Mesendoderm (in vitro differentiated cells): Measurements from ENCODE around the gene LYPLA2.
"Not testable (repeated sequence)": the region's sequence is repeated elsewhere in the genome, so short reads cannot be mapped to it uniquely, and the experiment has no call there.

Experiments
- DNase-seq: peaks from one replicate; pipeline ENCODE4 v3.0.0; 2013
- H2AK5ac ChIP-seq: 2 replicates; pipeline ENCODE4 v1.6.1; 2013; ENCODE audit warnings: low read length, inconsistent platforms
- H2BK120ac ChIP-seq: 2 replicates; pipeline ENCODE4 v1.6.1; 2013; ENCODE audit warnings: low read depth, mild to moderate bottlenecking, low read length, moderate library complexity, mixed read lengths
- H2BK15ac ChIP-seq: replicated peaks from 2 replicates; pipeline ENCODE4 v1.6.1; 2013; ENCODE audit warnings: low read depth, mild to moderate bottlenecking, moderate library complexity
- H2BK5ac ChIP-seq: 2 replicates; pipeline ENCODE4 v1.6.1; 2013; ENCODE audit warnings: low read length, inconsistent platforms
- H3K18ac ChIP-seq: 2 replicates; pipeline ENCODE4 v1.6.1; 2013; ENCODE audit warnings: mild to moderate bottlenecking, low read length, mixed read lengths
- H3K23ac ChIP-seq: one replicate; pipeline ENCODE4 v1.6.1; 2013; ENCODE audit warnings: low read length
- H3K27ac ChIP-seq: 2 replicates; pipeline ENCODE4 v1.5.1; 2013; ENCODE audit warnings: low read depth, mild to moderate bottlenecking, inconsistent platforms, low read length, moderate library complexity
- H3K27me3 ChIP-seq: 2 replicates; pipeline ENCODE4 v1.6.1; 2013; ENCODE audit warnings: low read length, control low read depth, mild to moderate bottlenecking, inconsistent platforms; ENCODE audit not compliant: insufficient read depth, poor library complexity
- H3K36me3 ChIP-seq: 2 replicates; pipeline ENCODE4 v1.6.1; 2013; ENCODE audit warnings: low read length, inconsistent platforms; ENCODE audit not compliant: control insufficient read depth, insufficient read depth
- H3K4ac ChIP-seq: one replicate; pipeline ENCODE4 v1.6.1; 2013; ENCODE audit warnings: low read depth, mild to moderate bottlenecking, low read length, moderate library complexity
- H3K4me1 ChIP-seq: 2 replicates; pipeline ENCODE4 v1.6.1; 2013; ENCODE audit warnings: low read depth, low read length, inconsistent platforms; ENCODE audit not compliant: control insufficient read depth
- H3K4me2 ChIP-seq: 2 replicates; pipeline ENCODE4 v1.6.1; 2013; ENCODE audit warnings: low read length
- H3K4me3 ChIP-seq: 2 replicates; pipeline ENCODE4 v1.5.1; 2013; ENCODE audit warnings: mild to moderate bottlenecking, low read length
- H3K56ac ChIP-seq: one replicate; pipeline ENCODE4 v1.6.1; 2013; ENCODE audit warnings: low read length
- H3K79me1 ChIP-seq: 2 replicates; pipeline ENCODE4 v1.6.1; 2013; ENCODE audit warnings: low read length, inconsistent platforms
- H3K79me2 ChIP-seq: 2 replicates; pipeline ENCODE4 v1.6.1; 2013; ENCODE audit warnings: mild to moderate bottlenecking, low read length; ENCODE audit not compliant: control insufficient read depth, insufficient read depth
- H3K9ac ChIP-seq: 2 replicates; pipeline ENCODE4 v1.6.1; 2013; ENCODE audit warnings: low read length, inconsistent platforms
- H4K5ac ChIP-seq: one replicate; pipeline ENCODE4 v1.6.1; 2013; ENCODE audit warnings: low read length
- H4K8ac ChIP-seq: one replicate; pipeline ENCODE4 v1.6.1; 2013; ENCODE audit warnings: low read depth, mild to moderate bottlenecking, control low read depth, low read length, moderate library complexity
- WGBS: extraction: QIAGEN DNeasy Blood & Tissue Kit; methylation state at CpG from one replicate; pipeline ENCODE4 v1.1.7; 2013; ENCODE audit warnings: low lambda C conversion rate, missing lambda C conversion rate; ENCODE audit not compliant: insufficient coverage; ENCODE audit errors: extremely low coverage; 5-methylcytosine and 5-hydroxymethylcytosine counted together

The LYPLA2 gene

GRCh38 chr1:23825762-23826522 lies 35.0 kb downstream of the LYPLA2 start:
- Histone ChIP-seq H2AK5ac (no peak overlapping the region), H3K79me2 (no peaks in the 10 kb centered on the region), H3K4me3 (no peak overlapping the region), H4K8ac (peak overlapping the region; percentile 68), H3K36me3 (no peaks in the 10 kb centered on the region), H3K27ac (no peak overlapping the region), H4K5ac (no peak overlapping the region), H3K79me1 (peaks cover 2% of the 10 kb centered on the region), H3K9ac (no peak overlapping the region), H3K56ac (peak overlapping the region; percentile 42), H2BK15ac (no peak overlapping the region), H3K4me1 (peaks cover 2% of the 10 kb centered on the region), H2BK5ac (no peak overlapping the region), H3K4ac (peak overlapping the region; percentile 27), H3K18ac (no peak overlapping the region), H2BK120ac (no peak overlapping the region), H3K4me2 (no peak overlapping the region), H3K23ac (no peak overlapping the region), H3K27me3 (no peaks in the 10 kb centered on the region)
- no peak for DNase-seq
- WGBS: no CpG with 5 or more reads among the region's 24 CpGs

DNA sequence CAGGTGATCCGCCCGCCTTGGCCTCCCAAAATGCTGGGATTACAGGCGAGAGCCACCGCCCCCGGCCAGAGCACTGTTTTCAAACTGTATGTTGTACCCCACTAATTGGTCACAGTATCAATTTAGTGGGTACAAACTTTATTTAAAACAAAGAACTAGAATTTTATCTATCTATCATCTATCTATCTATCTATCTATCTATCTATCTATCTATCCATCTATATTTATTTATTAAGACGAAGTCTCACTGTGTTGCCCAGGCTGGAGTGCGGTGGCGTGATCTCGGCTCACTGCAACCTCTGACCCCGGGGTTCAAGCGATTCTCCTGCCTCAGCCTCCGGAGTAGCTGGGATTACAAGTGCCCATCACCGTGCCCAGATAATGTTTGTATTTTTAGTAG lies 35.6 kb downstream of the LYPLA2 start:
- H2BK5ac ChIP-seq, H2BK120ac ChIP-seq, H3K9ac ChIP-seq, H3K4me2 ChIP-seq, H3K4me1 ChIP-seq, H3K27ac ChIP-seq, H3K18ac ChIP-seq, DNase-seq, H3K4me3 ChIP-seq, H3K79me1 ChIP-seq, H4K8ac ChIP-seq, H4K5ac ChIP-seq, H2AK5ac ChIP-seq, H3K56ac ChIP-seq, H3K27me3 ChIP-seq, H3K79me2 ChIP-seq, H3K23ac ChIP-seq, H3K36me3 ChIP-seq, H3K4ac ChIP-seq, H2BK15ac ChIP-seq: not testable (repeated sequence)
- WGBS: no CpG with 5 or more reads among the region's 13 CpGs

DNA sequence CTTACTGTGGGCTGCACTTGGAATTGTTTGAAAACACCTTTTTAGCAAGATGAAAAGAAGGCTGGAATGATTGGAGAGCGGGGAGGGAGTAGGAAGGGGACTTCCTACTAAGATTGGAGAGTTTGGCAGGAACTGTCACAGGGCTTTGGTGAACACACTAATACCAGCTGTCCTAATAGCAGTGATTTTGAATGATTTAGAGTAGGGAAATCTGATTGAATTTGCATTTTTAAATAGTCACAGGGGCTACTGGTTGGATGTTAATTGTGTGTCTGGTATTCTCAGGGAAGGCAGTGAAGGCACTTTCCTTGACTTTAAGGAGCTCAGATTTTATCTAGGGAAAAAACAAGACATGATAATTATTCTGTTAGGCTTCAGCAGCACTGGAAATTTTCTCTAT lies 36.8 kb downstream of the LYPLA2 start:
- no CpG with 5 or more reads among the region's 1 CpG for WGBS
- no peak overlapping the region for H3K18ac ChIP-seq
- H3K4ac ChIP-seq: no peak overlapping the region
- no peak overlapping the region for H2BK15ac ChIP-seq
- no peak overlapping the region for H3K56ac ChIP-seq
- H4K8ac ChIP-seq: no peak overlapping the region
- H3K27me3 ChIP-seq: no peaks in the 10 kb centered on the region
- no peak overlapping the region for H2AK5ac ChIP-seq
- H3K4me2 ChIP-seq: no peak overlapping the region
- no peak overlapping the region for H2BK120ac ChIP-seq
- H3K23ac ChIP-seq: no peak overlapping the region
- no peak overlapping the region for H3K4me3 ChIP-seq
- H4K5ac ChIP-seq: no peak overlapping the region
- peaks cover 2% of the 10 kb centered on the region for H3K79me1 ChIP-seq
- peaks cover 2% of the 10 kb centered on the region for H3K4me1 ChIP-seq
- no peak for DNase-seq
- no peaks in the 10 kb centered on the region for H3K79me2 ChIP-seq
- no peak overlapping the region for H2BK5ac ChIP-seq
- no peak overlapping the region for H3K9ac ChIP-seq
- no peaks in the 10 kb centered on the region for H3K36me3 ChIP-seq
- H3K27ac ChIP-seq: no peak overlapping the region

DNA sequence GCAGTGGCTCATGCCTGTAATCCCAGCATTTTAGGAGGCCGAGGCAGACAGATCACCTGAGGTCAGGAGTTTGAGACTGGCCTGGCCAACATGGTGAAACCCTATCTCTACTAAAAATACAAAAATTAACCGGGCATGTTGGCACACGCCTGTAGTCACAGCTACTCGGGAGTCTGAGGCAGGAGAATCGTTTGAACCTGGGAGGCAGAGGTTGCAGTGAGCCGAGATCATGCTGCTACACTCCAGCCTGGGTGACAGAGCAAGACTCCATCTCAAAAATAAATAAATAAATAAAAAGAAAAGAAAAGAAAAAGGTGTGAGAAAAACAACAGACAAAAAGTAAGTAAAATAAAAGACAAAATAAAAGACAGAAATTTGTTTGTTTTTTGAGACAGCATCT lies 43.2 kb downstream of the LYPLA2 start:
- H3K56ac ChIP-seq, H4K5ac ChIP-seq, H2BK120ac ChIP-seq, H3K4me1 ChIP-seq, H3K27me3 ChIP-seq, H2AK5ac ChIP-seq, H3K23ac ChIP-seq, H3K79me1 ChIP-seq, H3K4me2 ChIP-seq, H3K4me3 ChIP-seq, H3K9ac ChIP-seq, H2BK5ac ChIP-seq, H3K4ac ChIP-seq, H3K79me2 ChIP-seq, DNase-seq, H3K27ac ChIP-seq, H4K8ac ChIP-seq, H3K18ac ChIP-seq, H2BK15ac ChIP-seq, H3K36me3 ChIP-seq: not testable (repeated sequence)
- whole genome bisulfite sequencing: no CpG with 5 or more reads among the region's 6 CpGs

DNA sequence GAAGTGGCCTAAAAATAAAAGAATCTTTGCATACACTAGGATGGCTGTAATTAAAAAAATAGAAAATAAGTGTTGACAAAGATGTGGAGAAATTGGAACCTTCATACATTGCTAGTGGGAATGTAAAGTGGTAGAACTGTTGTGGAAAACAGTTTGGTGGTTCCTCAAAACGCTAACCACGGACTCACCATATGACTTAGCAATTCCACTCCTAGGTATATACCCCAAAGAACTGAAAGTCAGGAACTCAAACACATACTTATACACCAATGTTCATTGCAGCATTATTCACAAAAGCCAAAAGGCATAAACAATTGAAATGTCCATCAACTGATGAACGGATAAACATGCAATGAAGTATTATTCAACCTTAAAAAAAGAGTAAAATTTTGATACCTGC lies 45.1 kb downstream of the LYPLA2 start:
- DNase-seq: no peak
- Histone ChIP-seq H3K23ac (no peak overlapping the region), H3K4me1 (no peaks in the 10 kb centered on the region), H3K79me1 (no peaks in the 10 kb centered on the region), H3K27ac (no peak overlapping the region), H4K5ac (no peak overlapping the region), H3K79me2 (no peaks in the 10 kb centered on the region), H3K4ac (no peak overlapping the region), H4K8ac (no peak overlapping the region), H2BK5ac (no peak overlapping the region), H3K36me3 (no peaks in the 10 kb centered on the region), H2BK120ac (no peak overlapping the region), H3K27me3 (no peaks in the 10 kb centered on the region), H3K56ac (no peak overlapping the region), H3K4me2 (no peak overlapping the region), H3K9ac (no peak overlapping the region), H2AK5ac (no peak overlapping the region), H3K18ac (no peak overlapping the region), H3K4me3 (no peak overlapping the region), H2BK15ac (no peak overlapping the region)
- WGBS: no CpG with 5 or more reads among the region's 3 CpGs

DNA sequence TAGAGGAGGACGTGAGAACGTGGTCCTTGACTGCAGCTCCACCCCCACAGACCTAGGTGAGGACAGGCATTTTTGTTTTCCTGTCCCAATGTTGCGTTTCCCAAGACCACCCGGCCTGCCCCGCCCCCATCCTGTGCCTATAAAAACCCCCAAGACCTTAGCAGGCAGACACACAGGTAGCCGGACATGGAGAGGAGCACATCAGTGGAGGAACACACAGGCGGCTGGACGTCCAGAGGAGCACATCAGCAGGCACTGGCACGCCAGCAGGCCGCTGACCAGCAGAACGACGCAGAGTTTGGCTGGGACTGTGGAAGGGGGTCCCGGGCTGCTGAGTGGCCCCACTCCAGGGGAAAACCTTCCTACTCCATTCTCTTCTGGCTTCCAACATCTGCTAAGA lies 47.0 kb downstream of the LYPLA2 start:
- no peaks in the 10 kb centered on the region for H3K36me3 ChIP-seq
- no peaks in the 10 kb centered on the region for H3K79me2 ChIP-seq
- DNase-seq: peak; percentile 7
- no peak overlapping the region for H3K27ac ChIP-seq
- peak overlapping the region; percentile 16 for H3K4me3 ChIP-seq
- H3K9ac ChIP-seq: peak overlapping the region; percentile 27
- H2BK5ac ChIP-seq: no peak overlapping the region
- no peak overlapping the region for H4K8ac ChIP-seq
- no peaks in the 10 kb centered on the region for H3K79me1 ChIP-seq
- WGBS: no CpG with 5 or more reads among the region's 13 CpGs
- H3K4me2 ChIP-seq: peak overlapping the region; percentile 76
- H3K18ac ChIP-seq: no peak overlapping the region
- no peak overlapping the region for H2AK5ac ChIP-seq
- H3K56ac ChIP-seq: peak overlapping the region; percentile 70
- no peak overlapping the region for H3K23ac ChIP-seq
- H3K4ac ChIP-seq: no peak overlapping the region
- H2BK15ac ChIP-seq: no peak overlapping the region
- no peaks in the 10 kb centered on the region for H3K4me1 ChIP-seq
- no peak overlapping the region for H4K5ac ChIP-seq
- no peak overlapping the region for H2BK120ac ChIP-seq
- no peaks in the 10 kb centered on the region for H3K27me3 ChIP-seq
